Kidney epithelial cell (primary cell): Measurements from ENCODE around the gene PC. TPM values are rescaled to one million over a fixed set of nuclear protein-coding genes. Genes with fewer than 3 reads are reported as not detected.

Source experiments
- DNase-seq: peaks from one replicate; pipeline ENCODE4 v3.0.0-alpha.2; 2010; ENCODE audit warnings: low read depth
- H3K27me3 ChIP-seq: 2 replicates; pipeline ENCODE4 v1.6.0; 2011; ENCODE audit warnings: low read length; ENCODE audit not compliant: control insufficient read depth, insufficient read depth
- H3K36me3 ChIP-seq: 2 replicates; pipeline ENCODE4 v1.5.1; 2011; ENCODE audit warnings: low read length; ENCODE audit not compliant: control insufficient read depth, insufficient read depth
- H3K4me3 ChIP-seq: 2 replicates; pipeline ENCODE4 v1.5.1; 2011; ENCODE audit warnings: low read depth, mild to moderate bottlenecking, control low read depth, low read length
- total RNA-seq: library from RNA; depleted of rRNA; stranded (reverse); fragments of >200 nt; gene quantifications from 2 replicates; pipeline ENCODE4 v1.2.3, GENCODE V29; 2015
- TF ChIP-seq, protein P1 (sequence below): IDR thresholded peaks from 2 replicates; pipeline ENCODE4 v1.5.1; 2011; ENCODE audit warnings: mild to moderate bottlenecking, moderate library complexity, low read length, control low read depth, inconsistent platforms; ENCODE audit not compliant: insufficient read depth, poor library complexity, severe bottlenecking

The PC gene
- total RNA-seq, 1 donor from 2014 or later: 10.1 TPM

- TF ChIP-seq, protein P1, sequence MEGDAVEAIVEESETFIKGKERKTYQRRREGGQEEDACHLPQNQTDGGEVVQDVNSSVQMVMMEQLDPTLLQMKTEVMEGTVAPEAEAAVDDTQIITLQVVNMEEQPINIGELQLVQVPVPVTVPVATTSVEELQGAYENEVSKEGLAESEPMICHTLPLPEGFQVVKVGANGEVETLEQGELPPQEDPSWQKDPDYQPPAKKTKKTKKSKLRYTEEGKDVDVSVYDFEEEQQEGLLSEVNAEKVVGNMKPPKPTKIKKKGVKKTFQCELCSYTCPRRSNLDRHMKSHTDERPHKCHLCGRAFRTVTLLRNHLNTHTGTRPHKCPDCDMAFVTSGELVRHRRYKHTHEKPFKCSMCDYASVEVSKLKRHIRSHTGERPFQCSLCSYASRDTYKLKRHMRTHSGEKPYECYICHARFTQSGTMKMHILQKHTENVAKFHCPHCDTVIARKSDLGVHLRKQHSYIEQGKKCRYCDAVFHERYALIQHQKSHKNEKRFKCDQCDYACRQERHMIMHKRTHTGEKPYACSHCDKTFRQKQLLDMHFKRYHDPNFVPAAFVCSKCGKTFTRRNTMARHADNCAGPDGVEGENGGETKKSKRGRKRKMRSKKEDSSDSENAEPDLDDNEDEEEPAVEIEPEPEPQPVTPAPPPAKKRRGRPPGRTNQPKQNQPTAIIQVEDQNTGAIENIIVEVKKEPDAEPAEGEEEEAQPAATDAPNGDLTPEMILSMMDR: no peak
- Histone ChIP-seq H3K27me3 (no peaks in the 10 kb centered on the region), H3K36me3 (no peaks in the 10 kb centered on the region), H3K4me3 (no peak overlapping the region)
- peak; percentile 72 for DNase-seq
These were observed 23.9 kb upstream of the PC start for GRCh38 chr11:66981976-66982578.

DNA sequence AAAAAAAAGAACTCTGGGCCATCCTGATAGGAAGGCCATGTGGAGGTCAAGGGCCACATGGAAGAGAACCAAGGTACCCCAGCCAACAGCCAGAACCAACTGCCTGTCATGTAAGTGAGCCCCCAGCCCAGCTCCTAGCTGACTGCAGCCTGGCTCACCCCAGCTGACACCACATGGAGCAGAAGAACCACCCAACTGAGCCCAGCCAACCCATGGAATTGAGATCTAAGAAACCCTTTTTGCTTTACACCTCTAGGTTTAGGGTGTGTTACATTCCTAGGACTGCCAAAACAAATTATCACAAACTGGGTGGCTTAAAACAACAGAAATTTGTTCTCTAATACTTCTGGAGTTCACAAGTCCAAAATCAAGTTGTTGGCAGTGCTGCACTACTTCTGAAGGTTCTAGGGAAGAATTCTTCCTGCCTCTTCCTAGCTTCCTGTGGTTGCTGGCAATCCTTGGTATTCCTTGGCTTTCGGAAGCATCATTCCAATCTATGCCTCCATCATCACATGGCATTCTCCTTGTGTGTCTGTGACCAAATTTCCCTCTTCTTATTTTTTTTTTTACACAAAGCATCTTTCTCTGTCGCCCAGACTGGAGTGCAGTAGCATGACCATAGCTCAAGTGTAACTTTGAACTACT lies 21.3 kb upstream of the PC start:
- DNase-seq: no peak
- TF ChIP-seq, protein P1: no peak
- Histone ChIP-seq H3K36me3 (no peaks in the 10 kb centered on the region), H3K27me3 (no peaks in the 10 kb centered on the region), H3K4me3 (no peak overlapping the region)

DNA sequence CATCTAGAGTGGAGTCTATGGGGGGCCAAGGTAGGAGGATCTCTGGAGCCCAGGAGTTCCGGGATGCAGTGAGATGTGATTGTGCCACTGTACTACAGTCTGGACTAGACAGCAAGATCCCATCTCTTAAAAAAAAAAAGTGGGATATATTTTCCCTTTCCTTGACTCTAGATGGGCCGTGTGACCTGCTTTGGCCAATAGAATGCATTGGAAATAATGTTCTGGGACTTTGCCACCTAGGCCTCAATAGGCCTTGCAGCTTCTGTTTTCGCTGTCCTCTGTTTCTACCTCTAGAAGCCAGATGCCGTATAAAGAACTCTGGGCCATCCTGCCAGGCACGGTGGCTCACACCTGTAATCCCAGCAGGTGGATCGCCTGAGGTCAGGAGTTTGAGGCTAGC lies 20.5 kb upstream of the PC start:
- H3K27me3 ChIP-seq: no peaks in the 10 kb centered on the region
- TF ChIP-seq, protein P1: no peak
- H3K36me3 ChIP-seq: no peaks in the 10 kb centered on the region
- no peak overlapping the region for H3K4me3 ChIP-seq
- DNase-seq: no peak

GRCh38 chr11:66978229-66978628 lies 20.0 kb upstream of the PC start:
- no peak for DNase-seq
- TF ChIP-seq, protein P1: no peak
- Histone ChIP-seq H3K4me3 (no peak overlapping the region), H3K36me3 (no peaks in the 10 kb centered on the region), H3K27me3 (no peaks in the 10 kb centered on the region)

GRCh38 chr11:66976925-66977324 lies 18.7 kb upstream of the PC start:
- no peak for DNase-seq
- H3K4me3 ChIP-seq: no peak overlapping the region
- no peaks in the 10 kb centered on the region for H3K36me3 ChIP-seq
- TF ChIP-seq, protein P1: no peak
- no peaks in the 10 kb centered on the region for H3K27me3 ChIP-seq

GRCh38 chr11:66976028-66976467 lies 17.9 kb upstream of the PC start:
- H3K4me3 ChIP-seq: no peak overlapping the region
- H3K27me3 ChIP-seq: no peaks in the 10 kb centered on the region
- no peak for DNase-seq
- H3K36me3 ChIP-seq: no peaks in the 10 kb centered on the region
- TF ChIP-seq, protein P1: peak; percentile 83
